HG02885 (cell line): ENCODE results near the gene TSPAN2.

Experiments
- ATAC-seq: cut with Tn5 transposase; IDR thresholded peaks from one replicate; pipeline ENCODE4 v1.9.1; 2021; ENCODE audit warnings: mild to moderate bottlenecking; ENCODE audit not compliant: unreplicated experiment, poor library complexity

The TSPAN2 gene

GRCh38 chr1:115089420-115090185, at the start of gene TSPAN2:
Gene TSPAN2, minus strand, starts transcription at chr1:115089503. Its CDS starts 71 bp downstream, at chr1:115089432.
- ATAC-seq, result peak; percentile 41

DNA sequence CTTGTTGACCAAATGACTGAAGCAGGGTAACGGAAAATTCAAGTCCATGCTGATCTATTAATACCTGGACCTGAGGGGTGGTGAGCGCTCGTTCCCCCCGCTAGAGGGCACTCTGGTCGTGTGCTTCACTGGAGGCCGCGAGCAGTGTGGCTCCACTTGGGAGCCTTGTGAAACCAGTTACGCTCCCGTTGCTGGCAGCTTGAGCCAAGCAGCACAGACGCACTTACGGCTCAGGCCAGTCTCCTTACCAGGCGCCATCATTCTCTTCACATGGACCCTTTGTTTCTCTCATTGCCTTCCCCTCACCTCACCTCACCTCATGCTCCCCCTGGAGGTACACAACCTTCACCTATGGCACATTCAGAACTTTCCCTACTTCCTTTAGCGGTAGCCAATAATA, 49.7 kb upstream of the TSPAN2 start:
- peak; percentile 90 for ATAC-seq

GRCh38 chr1:115138271-115138670, 49.0 kb upstream of the TSPAN2 start:
- no peak for ATAC-seq

DNA sequence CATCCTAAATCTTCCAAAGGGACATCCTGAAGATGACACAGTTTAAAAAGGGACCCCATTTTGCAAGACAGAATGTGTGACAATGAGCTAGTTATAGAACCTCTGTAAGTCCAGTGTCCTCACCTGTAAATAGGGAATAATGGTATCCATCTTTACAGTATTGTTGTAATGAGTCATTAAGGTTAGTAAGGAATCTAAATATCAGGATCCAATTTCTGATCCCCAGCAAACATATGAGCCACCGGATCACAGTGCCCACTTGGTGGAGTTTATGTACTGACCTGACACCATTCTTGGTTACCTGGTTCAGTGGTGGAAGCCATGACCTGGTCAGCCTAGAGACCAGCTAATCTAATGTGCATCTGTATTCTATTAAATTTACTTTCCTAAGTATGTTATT, 47.9 kb upstream of the TSPAN2 start:
- ATAC-seq, result no peak

GRCh38 chr1:115136706-115137105, 47.4 kb upstream of the TSPAN2 start:
- no peak for ATAC-seq

GRCh38 chr1:115136106-115136505, 46.8 kb upstream of the TSPAN2 start:
- no peak for ATAC-seq

DNA sequence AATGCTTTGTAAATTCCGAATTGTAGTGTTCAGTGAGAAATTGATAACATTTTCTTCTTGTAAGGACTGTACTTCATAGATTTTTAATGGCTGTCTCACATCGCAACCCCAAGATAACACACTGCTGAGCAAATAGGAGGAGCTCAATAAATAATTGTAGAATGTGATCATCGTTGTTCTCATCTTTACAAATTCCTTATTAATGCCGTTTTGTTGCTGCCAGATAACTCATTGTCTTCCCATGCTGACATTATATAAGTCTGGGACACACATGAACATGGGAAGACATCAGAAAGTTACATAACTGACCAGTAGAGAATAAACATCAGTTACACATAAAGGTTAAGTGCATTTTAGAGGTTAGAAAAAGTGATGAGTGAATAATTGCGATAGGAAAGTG, 46.4 kb upstream of the TSPAN2 start:
- ATAC-seq, result no peak

DNA sequence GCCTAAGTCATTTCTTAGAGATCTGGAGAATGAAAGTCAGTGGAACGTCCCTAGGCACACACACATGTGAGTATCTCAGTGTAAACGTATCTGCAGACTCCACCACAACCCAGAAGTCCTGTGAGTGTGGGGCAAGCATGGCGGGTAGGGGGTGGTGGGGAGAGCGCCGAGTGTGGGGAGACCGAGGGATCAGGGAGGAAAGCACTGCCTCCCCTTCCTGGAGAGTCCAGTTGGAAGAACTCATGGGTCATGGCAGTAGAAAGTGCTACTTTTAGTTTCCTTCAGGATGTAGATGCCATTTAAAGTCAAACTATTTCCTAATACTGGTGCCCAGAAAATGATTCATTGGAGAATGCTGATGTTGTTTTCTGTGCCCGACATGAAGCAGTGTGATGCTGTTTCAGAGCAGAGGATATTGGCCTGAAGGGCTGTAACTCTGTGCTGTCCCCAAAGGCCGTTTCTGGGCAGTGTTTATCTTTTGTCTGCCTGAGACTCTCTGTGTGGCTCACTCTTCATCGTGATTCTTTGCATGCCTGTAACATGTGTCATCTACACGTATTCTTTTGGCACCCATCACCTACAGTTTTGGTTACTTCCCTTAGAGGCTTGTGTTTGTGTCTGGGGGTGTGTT, 45.7 kb upstream of the TSPAN2 start:
- no peak for ATAC-seq

DNA sequence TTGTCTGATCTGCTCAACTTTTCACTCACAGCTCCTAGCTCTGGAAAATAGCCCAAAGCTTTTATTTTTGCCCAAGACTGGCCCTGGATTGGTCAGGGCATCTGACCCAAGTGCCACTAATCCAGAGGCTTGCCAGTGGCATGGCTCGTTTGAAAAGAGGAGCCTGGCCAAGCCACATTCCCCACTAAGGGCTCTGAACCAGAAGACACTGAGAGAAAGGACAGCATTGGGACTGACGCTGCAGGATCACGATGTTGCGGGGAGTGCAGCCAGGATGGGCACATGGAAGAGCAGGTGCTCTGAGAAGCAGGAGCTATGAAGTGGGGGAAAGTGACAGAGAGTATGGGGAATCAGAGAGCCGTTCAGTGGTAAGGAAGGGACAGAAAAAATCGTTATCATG, 44.9 kb upstream of the TSPAN2 start:
- ATAC-seq, result no peak

GRCh38 chr1:115133440-115133839, 44.1 kb upstream of the TSPAN2 start:
- ATAC-seq, result no peak

GRCh38 chr1:115130786-115131185, 41.5 kb upstream of the TSPAN2 start:
- ATAC-seq, result no peak

- no peak for ATAC-seq
These were observed 39.9 kb upstream of the TSPAN2 start for GRCh38 chr1:115129071-115129640.

DNA sequence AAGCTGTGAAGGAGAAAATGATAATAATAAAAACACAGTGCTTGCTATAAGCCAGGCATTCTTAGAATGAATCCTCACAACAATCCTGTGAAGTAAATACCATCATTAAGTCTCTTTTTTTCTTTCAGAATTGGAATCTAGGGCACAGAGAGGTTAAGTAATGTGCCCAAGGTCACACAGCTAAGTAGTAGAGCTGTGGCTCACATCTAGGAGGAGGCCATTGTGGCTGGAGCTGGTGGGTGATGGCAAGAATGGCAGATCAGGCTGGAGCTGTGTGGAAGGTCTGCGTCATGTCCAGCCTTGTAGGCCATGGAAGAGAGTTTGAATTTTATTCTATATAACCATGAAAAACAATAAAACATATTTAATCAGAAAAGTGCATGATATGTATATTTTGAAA, 38.2 kb upstream of the TSPAN2 start:
- no peak for ATAC-seq

DNA sequence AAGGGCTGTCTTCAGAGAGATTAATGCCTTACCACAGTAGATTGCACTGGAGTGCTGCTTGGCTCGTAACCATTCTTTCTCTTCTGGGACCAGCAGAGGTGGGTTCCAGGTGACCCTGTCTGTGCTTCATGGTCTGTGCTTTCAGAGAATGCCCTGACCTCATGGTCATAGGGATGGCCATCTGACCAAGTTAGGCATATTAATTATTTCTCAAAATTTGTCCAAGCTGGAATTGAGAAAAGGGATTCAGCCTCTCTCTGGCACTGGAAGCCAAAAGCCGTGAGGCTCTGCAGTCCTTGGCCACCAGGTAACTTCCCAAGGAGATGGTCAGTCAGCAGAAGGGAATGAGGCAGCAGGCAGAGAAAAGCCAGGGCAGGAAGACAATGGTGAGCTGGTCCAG, 37.2 kb upstream of the TSPAN2 start:
- ATAC-seq, result no peak

DNA sequence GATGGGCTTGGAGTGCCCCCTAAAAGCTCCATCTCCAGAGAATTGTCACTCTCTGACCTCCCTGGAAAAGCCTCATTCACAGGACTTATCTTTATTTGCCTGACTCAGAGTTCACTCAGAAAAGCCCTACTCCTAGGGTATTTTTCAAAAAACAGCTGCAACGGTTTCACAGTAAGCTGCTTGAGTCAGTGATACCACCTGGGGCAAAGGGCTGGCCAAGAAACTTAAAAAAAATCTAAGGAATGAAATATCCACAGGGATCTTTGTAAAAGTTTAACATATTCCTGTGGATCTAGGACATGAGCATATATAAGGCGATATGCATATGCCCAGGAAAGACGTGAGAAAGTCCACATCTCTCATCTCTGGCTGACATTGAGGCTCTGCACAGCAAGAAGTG, 33.8 kb upstream of the TSPAN2 start:
- ATAC-seq, result no peak

- no peak for ATAC-seq
These were observed 32.5 kb upstream of the TSPAN2 start for GRCh38 chr1:115121793-115122192.

GRCh38 chr1:115120296-115120695, 31.0 kb upstream of the TSPAN2 start:
- no peak for ATAC-seq

- ATAC-seq, result no peak
These were observed 29.3 kb upstream of the TSPAN2 start for GRCh38 chr1:115118611-115119010.

DNA sequence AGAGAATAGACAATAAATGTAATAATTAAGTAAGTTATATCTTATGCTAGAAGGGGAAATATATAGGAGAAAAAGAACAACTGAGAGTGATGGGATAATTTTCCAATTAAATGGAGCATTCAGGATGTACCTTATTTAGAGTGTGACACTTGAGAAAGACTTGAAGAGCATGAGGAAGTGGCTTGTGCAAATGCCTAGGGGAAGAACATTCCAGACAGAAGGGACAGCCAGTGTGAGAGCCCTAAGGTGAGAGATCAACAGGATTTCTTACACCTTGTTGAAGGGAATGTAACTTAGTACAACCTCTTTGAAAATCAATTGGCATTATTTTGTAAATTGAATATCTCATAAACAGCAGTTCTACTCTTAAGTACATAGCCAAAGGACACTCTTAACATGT, 28.8 kb upstream of the TSPAN2 start:
- ATAC-seq, result no peak

DNA sequence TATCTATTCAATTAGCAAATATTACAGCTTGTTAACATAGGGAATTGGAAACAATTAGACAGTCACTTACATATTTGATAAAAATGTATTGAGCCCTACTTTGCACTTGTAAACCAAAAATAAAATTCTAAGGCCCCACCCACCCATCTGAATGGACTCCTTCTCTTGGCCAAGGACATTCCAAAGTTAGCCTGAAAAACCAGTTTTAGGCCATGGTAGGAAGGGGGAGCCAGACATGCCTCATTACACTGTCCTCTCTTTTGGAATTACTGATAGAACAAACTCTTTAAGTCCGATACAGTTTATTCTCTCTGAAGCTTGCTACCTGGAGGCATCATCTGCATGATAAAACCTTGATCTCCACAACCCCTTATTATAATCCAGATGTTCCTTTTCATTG, 28.0 kb upstream of the TSPAN2 start:
- ATAC-seq, result no peak

- no peak for ATAC-seq
These were observed 27.2 kb upstream of the TSPAN2 start for GRCh38 chr1:115116512-115116911.
